Lower leg skin (tissue), 3 donors: ENCODE data around the gene GPRIN1.

Source experiments
- POLR2A ChIP-seq, 2 donors: fragments of 450-650 bp; IDR thresholded peaks; one replicate each; pipeline ENCODE4 v1.6.1; 2016 to 2017; ENCODE audit warnings: antibody characterized with exemption in 2 of 2, mild to moderate bottlenecking in 1 of 2, moderate library complexity in 1 of 2
- TF ChIP-seq, protein P1 (sequence below), 3 donors: fragments of 450-650 bp; IDR thresholded peaks; one replicate each; pipeline ENCODE4 v1.5.1; 2016; ENCODE audit warnings: antibody characterized with exemption in 3 of 3, mild to moderate bottlenecking in 3 of 3, moderate library complexity in 2 of 3

DNA sequence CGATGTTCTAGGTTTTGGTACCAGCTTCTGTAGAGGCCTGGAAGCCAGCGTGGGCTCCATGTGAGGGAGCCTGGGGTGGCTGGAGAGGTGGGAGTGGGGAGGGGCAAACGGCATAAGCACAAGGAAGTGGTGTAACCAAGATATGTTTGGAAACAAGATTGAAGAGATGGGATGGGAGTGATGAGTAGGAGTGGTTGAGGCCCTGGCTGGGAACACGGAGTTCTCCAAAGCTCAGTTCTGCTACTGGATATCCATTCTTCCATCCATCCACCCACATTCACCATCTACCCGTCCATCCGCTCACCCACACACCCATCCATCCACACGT, 49.5 kb upstream of the GPRIN1 start:
- TF ChIP-seq, protein P1, sequence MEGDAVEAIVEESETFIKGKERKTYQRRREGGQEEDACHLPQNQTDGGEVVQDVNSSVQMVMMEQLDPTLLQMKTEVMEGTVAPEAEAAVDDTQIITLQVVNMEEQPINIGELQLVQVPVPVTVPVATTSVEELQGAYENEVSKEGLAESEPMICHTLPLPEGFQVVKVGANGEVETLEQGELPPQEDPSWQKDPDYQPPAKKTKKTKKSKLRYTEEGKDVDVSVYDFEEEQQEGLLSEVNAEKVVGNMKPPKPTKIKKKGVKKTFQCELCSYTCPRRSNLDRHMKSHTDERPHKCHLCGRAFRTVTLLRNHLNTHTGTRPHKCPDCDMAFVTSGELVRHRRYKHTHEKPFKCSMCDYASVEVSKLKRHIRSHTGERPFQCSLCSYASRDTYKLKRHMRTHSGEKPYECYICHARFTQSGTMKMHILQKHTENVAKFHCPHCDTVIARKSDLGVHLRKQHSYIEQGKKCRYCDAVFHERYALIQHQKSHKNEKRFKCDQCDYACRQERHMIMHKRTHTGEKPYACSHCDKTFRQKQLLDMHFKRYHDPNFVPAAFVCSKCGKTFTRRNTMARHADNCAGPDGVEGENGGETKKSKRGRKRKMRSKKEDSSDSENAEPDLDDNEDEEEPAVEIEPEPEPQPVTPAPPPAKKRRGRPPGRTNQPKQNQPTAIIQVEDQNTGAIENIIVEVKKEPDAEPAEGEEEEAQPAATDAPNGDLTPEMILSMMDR (IDR thresholded peaks at IDR 0.05), result no peak
- no peak for TF ChIP-seq POLR2A (IDR thresholded peaks at IDR 0.05)
